H1 (cell line): Measurements from ENCODE around the gene BRICD5. TPM values are rescaled to one million over a fixed set of nuclear protein-coding genes. Genes with fewer than 3 reads are reported as not detected.

ENCODE experiments used
- CTCF ChIA-PET: fragments of 300-600 bp; sonication (Branson Sonifier 250); formaldehyde crosslinking; loops from one replicate; lab custom pipeline; 2021; ENCODE audit not compliant: partially characterized antibody; lab: Charles Lee
- POLR2A ChIA-PET: fragments of 300-600 bp; sonication (Branson Sonifier 250); formaldehyde crosslinking; loops from one replicate; lab custom pipeline; 2021; ENCODE audit warnings: inconsistent platforms; ENCODE audit not compliant: partially characterized antibody; lab: Charles Lee
- DNase-seq, 2 experiments: peaks; one replicate each; pipeline versions ENCODE4 v3.0.0 to v3.0.0-alpha.2; 2010 to 2022; ENCODE audit warnings: low spot score in 2 of 2, low read depth in 1 of 2, mixed read lengths in 1 of 2
- FAIRE-seq: peaks from 2 replicates; lab custom pipeline; 2011; peaks lifted over from hg19 to GRCh38; lab: Jason Lieb, UNC
- H2AFZ ChIP-seq: 2 replicates; pipeline ENCODE4 v1.8.1; 2012; ENCODE audit warnings: low read length, inconsistent platforms
- H2AK5ac ChIP-seq: 2 replicates; pipeline ENCODE4 v1.6.1; 2013; ENCODE audit warnings: low read depth, low read length
- H2BK120ac ChIP-seq: replicated peaks from 2 replicates; pipeline ENCODE3; 2013; ENCODE audit warnings: low read depth, low read length, inconsistent platforms
- H2BK12ac ChIP-seq: 2 replicates; pipeline ENCODE4 v1.6.1; 2013; ENCODE audit warnings: low read depth, low read length
- H2BK15ac ChIP-seq: 2 replicates; pipeline ENCODE4 v1.6.1; 2013; ENCODE audit warnings: low read length
- H2BK20ac ChIP-seq: 2 replicates; pipeline ENCODE4 v1.6.1; 2013; ENCODE audit warnings: low read length
- H2BK5ac ChIP-seq: 2 replicates; pipeline ENCODE4 v1.6.1; 2013; ENCODE audit warnings: low read depth, low read length
- H3K14ac ChIP-seq: 2 replicates; pipeline ENCODE4 v1.6.1; 2013; ENCODE audit warnings: inconsistent platforms; ENCODE audit not compliant: insufficient read length
- H3K18ac ChIP-seq: 2 replicates; pipeline ENCODE4 v1.6.1; 2013; ENCODE audit warnings: low read length; ENCODE audit errors: extremely low read depth
- H3K23ac ChIP-seq: 2 replicates; pipeline ENCODE4 v1.6.1; 2013; ENCODE audit warnings: inconsistent platforms; ENCODE audit not compliant: insufficient read length
- H3K23me2 ChIP-seq: 2 replicates; pipeline ENCODE4 v1.6.1; 2013; ENCODE audit warnings: low read depth, low read length
- H3K27ac ChIP-seq: 2 replicates; pipeline ENCODE4 v1.6.1; 2011; ENCODE audit warnings: low read depth, low read length, inconsistent platforms
- H3K27me3 ChIP-seq, 4 experiments: replicated peaks in 1 of 4; 1 replicate in 1 of 4; 2 replicates in 3 of 4; pipeline versions ENCODE4 v1.6.1 to v1.8.1; 2011 to 2013; ENCODE audit warnings: low read length in 3 of 4, mild to moderate bottlenecking in 3 of 4, inconsistent platforms in 2 of 4, mixed read lengths in 2 of 4, moderate library complexity in 1 of 4; ENCODE audit not compliant: control insufficient read depth in 3 of 4, insufficient read depth in 3 of 4; ENCODE audit errors: extremely low read depth in 1 of 4
- H3K36me3 ChIP-seq, 4 experiments: 2 replicates each; pipeline versions ENCODE4 v1.6.1 to v1.8.1; 2011 to 2013; ENCODE audit warnings: mild to moderate bottlenecking in 4 of 4, low read length in 3 of 4, moderate library complexity in 2 of 4, control low read depth in 1 of 4, inconsistent platforms in 1 of 4; ENCODE audit not compliant: insufficient read depth in 4 of 4, control insufficient read depth in 2 of 4
- H3K4ac ChIP-seq: replicated peaks from 2 replicates; pipeline ENCODE3; 2013; ENCODE audit warnings: low read length, low read depth, mixed read lengths, inconsistent platforms; ENCODE audit not compliant: insufficient read length
- H3K4me1 ChIP-seq, 4 experiments: replicated peaks in 1 of 4; 1 replicate in 1 of 4; 2 replicates in 3 of 4; pipeline versions ENCODE4 v1.6.1 to v1.8.1; 2011 to 2013; ENCODE audit warnings: low read length in 3 of 4, inconsistent platforms in 2 of 4, mixed read lengths in 1 of 4; ENCODE audit not compliant: insufficient read depth in 4 of 4, control insufficient read depth in 3 of 4
- H3K4me2 ChIP-seq, 2 experiments: 2 replicates each; pipeline versions ENCODE4 v1.6.1 to v1.8.1; 2011 to 2013; ENCODE audit warnings: low read depth in 2 of 2, low read length in 2 of 2, control low read depth in 1 of 2, inconsistent platforms in 1 of 2, mild to moderate bottlenecking in 1 of 2; ENCODE audit not compliant: insufficient read depth in 1 of 2
- H3K4me3 ChIP-seq, 4 experiments: fragments of 200-600, 300-600 bp in 1 of 4; sonication (generic), shearing (Covaris generic), sonication (Bioruptor Twin) in 1 of 4; 2 replicates each; pipeline versions ENCODE4 v1.5.1 to v1.8.1; 2011 to 2016; ENCODE audit warnings: low read length in 4 of 4, low read depth in 3 of 4, control low read depth in 2 of 4, inconsistent platforms in 2 of 4, mild to moderate bottlenecking in 2 of 4, mixed read lengths in 1 of 4, moderate library complexity in 1 of 4; ENCODE audit not compliant: insufficient read depth in 2 of 4; ENCODE audit errors: extremely low read depth in 1 of 4
- H3K56ac ChIP-seq: replicated peaks from 2 replicates; pipeline ENCODE3; 2013; ENCODE audit warnings: low read depth, mild to moderate bottlenecking, mixed read lengths, low read length, inconsistent platforms; ENCODE audit not compliant: insufficient read length
- H3K79me1 ChIP-seq: 2 replicates; pipeline ENCODE4 v1.6.1; 2013; ENCODE audit warnings: low read depth, low read length, control low read depth
- H3K79me2 ChIP-seq, 2 experiments: 2 replicates each; pipeline versions ENCODE4 v1.6.1 to v1.8.1; 2012 to 2013; ENCODE audit warnings: low read length in 2 of 2, mild to moderate bottlenecking in 2 of 2, inconsistent platforms in 1 of 2; ENCODE audit not compliant: insufficient read depth in 2 of 2, control insufficient read depth in 1 of 2
- H3K9ac ChIP-seq, 4 experiments: replicated peaks in 1 of 4; 1 replicate in 1 of 4; 2 replicates in 3 of 4; pipeline versions ENCODE4 v1.6.1 to v1.8.1; 2011 to 2013; ENCODE audit warnings: low read depth in 3 of 4, low read length in 3 of 4, control low read depth in 2 of 4, mild to moderate bottlenecking in 2 of 4, moderate library complexity in 2 of 4, inconsistent platforms in 1 of 4; ENCODE audit errors: extremely low read depth in 1 of 4
- H3K9me3 ChIP-seq, 2 experiments: 2 replicates each; pipeline versions ENCODE4 v1.6.1 to v1.8.1; 2012 to 2013; ENCODE audit warnings: mild to moderate bottlenecking in 2 of 2, moderate library complexity in 2 of 2, control low read depth in 1 of 2, inconsistent platforms in 1 of 2, low read depth in 1 of 2, low read length in 1 of 2, mixed read lengths in 1 of 2; ENCODE audit not compliant: insufficient read depth in 2 of 2
- H4K20me1 ChIP-seq, 2 experiments: replicated peaks in 1 of 2; 2 replicates each; pipeline versions ENCODE3 to v1.8.1; 2011 to 2013; ENCODE audit warnings: inconsistent platforms in 2 of 2, low read length in 2 of 2, mild to moderate bottlenecking in 1 of 2; ENCODE audit not compliant: insufficient read depth in 2 of 2, control insufficient read depth in 1 of 2
- H4K5ac ChIP-seq: 2 replicates; pipeline ENCODE4 v1.6.1; 2013; ENCODE audit warnings: low read length, low read depth, mixed read lengths, inconsistent platforms; ENCODE audit not compliant: insufficient read length
- H4K8ac ChIP-seq: 2 replicates; pipeline ENCODE4 v1.8.0; 2013; ENCODE audit warnings: mild to moderate bottlenecking, moderate library complexity, low read length, inconsistent platforms; ENCODE audit not compliant: insufficient read depth; ENCODE audit errors: extremely low read depth
- H4K91ac ChIP-seq: replicated peaks from 2 replicates; pipeline ENCODE3; 2013; ENCODE audit warnings: low read length, mixed read lengths, inconsistent platforms; ENCODE audit not compliant: insufficient read length
- EGR1 ChIP-seq: IDR thresholded peaks from 2 replicates; pipeline ENCODE4 v1.6.1; 2011; ENCODE audit warnings: low read depth, low read length, borderline replicate concordance
- JUN ChIP-seq: IDR thresholded peaks from 2 replicates; pipeline ENCODE4 v1.6.1; 2011; ENCODE audit warnings: low read depth, mild to moderate bottlenecking, improper control_type of control experiment, low read length
- JUND ChIP-seq: IDR thresholded peaks from 2 replicates; pipeline ENCODE4 v1.6.1; 2011; ENCODE audit warnings: mild to moderate bottlenecking, improper control_type of control experiment, low read length
- RXRA ChIP-seq: IDR thresholded peaks from 2 replicates; pipeline ENCODE4 v1.6.1; 2011; ENCODE audit warnings: low read depth, mild to moderate bottlenecking, low read length, moderate library complexity; ENCODE audit not compliant: insufficient read depth
- SP2 ChIP-seq: IDR thresholded peaks from 2 replicates; pipeline ENCODE4 v1.6.1; 2012; ENCODE audit warnings: mild to moderate bottlenecking, low read length, inconsistent platforms
- TCF12 ChIP-seq: IDR thresholded peaks from 2 replicates; pipeline ENCODE4 v1.6.1; 2011; ENCODE audit warnings: low read depth, mild to moderate bottlenecking, low read length
- ZNF274 ChIP-seq: IDR thresholded peaks from 2 replicates; pipeline ENCODE4 v1.7.0; 2012; ENCODE audit warnings: low read length, borderline replicate concordance; ENCODE audit errors: extremely low read depth
- WGBS, 2 experiments: shearing (Covaris generic) in 1 of 2; methylation state at CpG; one replicate each; pipeline versions ENCODE4 v1.1.6 to v1.1.7; 2013 to 2015; ENCODE audit warnings: low lambda C conversion rate in 2 of 2, mixed read lengths in 2 of 2, inconsistent platforms in 1 of 2, low coverage in 1 of 2, missing lambda C conversion rate in 1 of 2; ENCODE audit not compliant: insufficient replicate concordance in 2 of 2, insufficient coverage in 1 of 2, insufficient read length in 1 of 2; ENCODE audit errors: extremely low coverage in 1 of 2, missing lambda C conversion rate in 1 of 2; 5-methylcytosine and 5-hydroxymethylcytosine counted together
- polyA plus RNA-seq, 7 experiments: library from polyadenylated mRNA; depleted of rRNA in 3 of 7; stranded (reverse) in 5 of 7; unstranded in 2 of 7; fragments of >200 nt in 5 of 7; fragments of 200-250 nt in 2 of 7; gene quantifications; 1 replicate in 5 of 7; 2 replicates in 1 of 7; 4 replicates in 1 of 7; pipeline versions ENCODE4 v1.2.1 to v1.2.3, GENCODE V29; 2011 to 2013; ENCODE audit warnings: missing spikeins in 2 of 7, mixed read lengths in 2 of 7
- total RNA-seq: library from RNA; stranded (reverse); fragmentation: NEBNext Ultra II Directional; extraction: Animal tissue kit (Norgen Biotek cat#: 25700); gene quantifications from 2 replicates; pipeline ENCODE4 v1.2.1, GENCODE V29; 2021
- TF ChIP-seq, protein P1 (sequence below): IDR thresholded peaks from 2 replicates; pipeline ENCODE4 v1.6.1; 2012; ENCODE audit warnings: inconsistent platforms

The BRICD5 gene
- total and polyA plus RNA-seq, 2 of the 8 experiments (the other 6 are each of a cell fraction or from before 2014, with no cell fraction given): 8.5 to 14.2 TPM

DNA sequence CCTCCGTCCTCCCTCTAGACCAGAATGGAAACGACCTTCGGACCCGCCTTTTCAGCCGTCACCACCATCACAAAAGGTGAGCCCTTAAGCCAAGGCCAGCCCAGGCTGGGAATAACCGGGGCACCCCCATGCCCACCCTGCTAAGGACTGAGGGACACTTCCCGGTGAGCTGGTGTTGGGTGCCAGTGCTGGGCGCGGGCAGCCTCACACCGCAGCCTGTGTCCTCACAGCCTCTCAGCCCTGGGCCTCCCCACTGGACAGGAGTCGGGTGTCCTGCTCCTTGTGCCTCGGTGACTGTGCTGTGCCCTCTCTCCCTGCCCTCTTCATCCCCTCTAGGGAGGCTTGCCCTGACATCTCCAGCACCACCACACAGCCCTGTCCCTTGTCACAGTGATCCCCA, 44.8 kb downstream of the BRICD5 start:
- no peak overlapping the region for H3K14ac ChIP-seq
- FAIRE-seq: no peak
- H3K23me2 ChIP-seq: no peaks in the 10 kb centered on the region
- no peak overlapping the region for H3K4me2 ChIP-seq
- no peak overlapping the region for H4K91ac ChIP-seq
- no peaks in the 10 kb centered on the region; a peak in 1 of 7 replicates for H3K4me1 ChIP-seq
- POLR2A ChIA-PET: interaction anchor here (1.2 to 13.5 kb wide), 4 partner anchors 9 to 111 kb away, joined by 3 to 312 read pairs (median 18); partner anchors contain the start of gene TRAF7
- H2BK15ac ChIP-seq: no peak overlapping the region
- DNase-seq: no peak
- no peak overlapping the region for H2BK20ac ChIP-seq
- H3K27me3 ChIP-seq: no peaks in the 10 kb centered on the region
- WGBS, 2 experiments: 88% methylated on average over 12 of the region's 12 CpGs; no CpG with 5 or more reads in 1 of the 2 experiments
- H3K4me3 ChIP-seq: no peak overlapping the region
- H2BK5ac ChIP-seq: no peak overlapping the region
- no peak overlapping the region for H2BK120ac ChIP-seq
- H2AK5ac ChIP-seq: no peak overlapping the region
- peaks cover 0 to 17% of the 10 kb centered on the region in 2 experiments; a peak in 1 of 4 replicates for H3K9me3 ChIP-seq
- TF ChIP-seq TCF12 (no peak), SP2 (no peak), RXRA (no peak), JUND (no peak), EGR1 (no peak), JUN (no peak), ZNF274 (no peak)
- TF ChIP-seq, protein P1, sequence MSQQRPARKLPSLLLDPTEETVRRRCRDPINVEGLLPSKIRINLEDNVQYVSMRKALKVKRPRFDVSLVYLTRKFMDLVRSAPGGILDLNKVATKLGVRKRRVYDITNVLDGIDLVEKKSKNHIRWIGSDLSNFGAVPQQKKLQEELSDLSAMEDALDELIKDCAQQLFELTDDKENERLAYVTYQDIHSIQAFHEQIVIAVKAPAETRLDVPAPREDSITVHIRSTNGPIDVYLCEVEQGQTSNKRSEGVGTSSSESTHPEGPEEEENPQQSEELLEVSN: no peak
- H3K36me3 ChIP-seq: peaks cover 8 to 25% (median 22%) of the 10 kb centered on the region in 4 experiments; a peak in 7 of 8 replicates
- H3K4ac ChIP-seq: no peak overlapping the region
- no peak overlapping the region for H2AFZ ChIP-seq
- H4K20me1 ChIP-seq: peaks cover 12 to 33% of the 10 kb centered on the region in 2 experiments
- H3K27ac ChIP-seq: no peak overlapping the region
- no peak overlapping the region for H4K5ac ChIP-seq
- no peak overlapping the region for H3K9ac ChIP-seq
- H3K79me1 ChIP-seq: peaks cover 18% of the 10 kb centered on the region
- H3K23ac ChIP-seq: no peak overlapping the region
- no peak overlapping the region for H3K18ac ChIP-seq
- no peak overlapping the region for H4K8ac ChIP-seq
- H3K56ac ChIP-seq: no peak overlapping the region
- no peak overlapping the region for H2BK12ac ChIP-seq
- peaks cover 8 to 38% of the 10 kb centered on the region in 2 experiments; a peak in 3 of 4 replicates for H3K79me2 ChIP-seq
- CTCF ChIA-PET: no interaction called here
